HCT116 (cell line): ENCODE results near the gene CDH24. TPM values are rescaled to one million over a fixed set of nuclear protein-coding genes. Genes with fewer than 3 reads are reported as not detected.
A peak's percentile ranks its signal among the peaks of the same experiment; 100 is the strongest.

Source experiments
- ATAC-seq: fragments of 200-7000 bp; cut with Tn5 transposase; 2 replicates; pipeline ENCODE4 v1.9.1; 2020; ENCODE audit warnings: mild to moderate bottlenecking, moderate library complexity
- BruUV-seq: library from RNA; stranded (reverse); fragments of 400-500 nt; replicated peaks from 2 replicates; lab custom pipeline; 2021; lab: Mats Ljungman, UMichigan
- CTCF ChIA-PET: fragments of 300-600 bp; sonication (Branson Sonifier 250); formaldehyde crosslinking; loops from one replicate; lab custom pipeline; 2021; ENCODE audit warnings: antibody characterized with exemption; lab: Charles Lee
- POLR2A ChIA-PET: fragments of 300-600, 350-600 bp; sonication (Branson Sonifier 250); formaldehyde crosslinking; loops from one replicate; lab custom pipeline; 2021; ENCODE audit warnings: antibody characterized with exemption; lab: Charles Lee
- RAD21 ChIA-PET, 2 experiments: fragments of 300-600 bp; sonication (Branson Sonifier 250); formaldehyde crosslinking; loops; one replicate each; lab custom pipeline; 2023; ENCODE audit warnings: low total read pairs in 2 of 2; ENCODE audit not compliant: uncharacterized antibody in 2 of 2, unreplicated experiment in 2 of 2, low non-redundant PET in 1 of 2; lab: Charles Lee
- DNase-seq: peaks from one replicate; pipeline ENCODE4 v3.0.0-alpha.2; 2010; ENCODE audit warnings: low read depth, low spot score
- H2AFZ ChIP-seq: fragments of 200-600 bp; shearing (Covaris generic), sonication (generic); 2 replicates; pipeline ENCODE4 v1.6.1; 2017; ENCODE audit warnings: low read depth, mixed run types, mixed read lengths, antibody characterized with exemption, low read length; ENCODE audit not compliant: poor library complexity, severe bottlenecking
- H3K27ac ChIP-seq: 2 replicates; pipeline ENCODE4 v1.5.1; 2012; ENCODE audit warnings: low read depth, low read length
- H3K27me3 ChIP-seq: fragments of 200-600 bp; sonication (generic); 2 replicates; pipeline ENCODE4 v1.6.1; 2016; ENCODE audit warnings: mixed run types, low read length, mixed read lengths; ENCODE audit not compliant: insufficient read depth
- H3K36me3 ChIP-seq, 2 experiments: fragments of 200-500 bp in 1 of 2; fragments of 200-600 bp in 1 of 2; sonication (Bioruptor generic) in 1 of 2; sonication (generic) in 1 of 2; 2 replicates each; pipeline versions ENCODE4 v1.5.1 to v1.6.1; 2014 to 2016; ENCODE audit warnings: low read length in 2 of 2, inconsistent platforms in 1 of 2, mixed read lengths in 1 of 2, mixed run types in 1 of 2; ENCODE audit not compliant: insufficient read depth in 2 of 2, control insufficient read depth in 1 of 2
- H3K4me1 ChIP-seq, 2 experiments: fragments of 200-600 bp in 1 of 2; sonication (generic) in 1 of 2; 2 replicates each; pipeline versions ENCODE4 v1.5.1 to v1.6.1; 2012 to 2017; ENCODE audit warnings: low read length in 2 of 2, inconsistent platforms in 1 of 2, mild to moderate bottlenecking in 1 of 2, mixed read lengths in 1 of 2, mixed run types in 1 of 2, moderate library complexity in 1 of 2; ENCODE audit not compliant: insufficient read depth in 2 of 2, control insufficient read depth in 1 of 2
- H3K4me2 ChIP-seq: fragments of 200-600 bp; sonication (generic); 2 replicates; pipeline ENCODE4 v1.6.1; 2017; ENCODE audit warnings: mixed run types, low read length, mixed read lengths
- H3K4me3 ChIP-seq, 2 experiments: fragments of 200-600 bp in 1 of 2; sonication (generic) in 1 of 2; replicated peaks in 1 of 2; 2 replicates each; pipeline ENCODE4 v1.5.1; 2011 to 2016; ENCODE audit warnings: low read length in 2 of 2, control low read depth in 1 of 2, low read depth in 1 of 2, mild to moderate bottlenecking in 1 of 2, mixed read lengths in 1 of 2, mixed run types in 1 of 2
- H3K79me2 ChIP-seq: fragments of 200-600 bp; sonication (generic); 2 replicates; pipeline ENCODE4 v1.6.1; 2017; ENCODE audit warnings: mild to moderate bottlenecking, mixed run types, low read length, moderate library complexity, mixed read lengths; ENCODE audit not compliant: insufficient read depth
- H3K9ac ChIP-seq: fragments of 200-600 bp; sonication (generic); 2 replicates; pipeline ENCODE4 v1.6.1; 2016; ENCODE audit warnings: low read length, mixed read lengths
- H3K9me2 ChIP-seq: fragments of 200-600 bp; sonication (generic), shearing (Covaris generic); 2 replicates; pipeline ENCODE4 v1.6.1; 2017; ENCODE audit warnings: mixed run types, mild to moderate bottlenecking, moderate library complexity; ENCODE audit not compliant: insufficient read depth
- H3K9me3 ChIP-seq, 2 experiments: fragments of 200-500 bp in 1 of 2; fragments of 200-600 bp in 1 of 2; sonication (Bioruptor generic) in 1 of 2; sonication (generic) in 1 of 2; 2 replicates each; pipeline ENCODE4 v1.6.1; 2014 to 2017; ENCODE audit warnings: low read length in 2 of 2, mixed read lengths in 2 of 2, inconsistent platforms in 1 of 2, low read depth in 1 of 2, mild to moderate bottlenecking in 1 of 2, mixed run types in 1 of 2, moderate library complexity in 1 of 2; ENCODE audit not compliant: control insufficient read depth in 1 of 2, insufficient read depth in 1 of 2
- H4K20me1 ChIP-seq: fragments of 200-600 bp; sonication (generic), shearing (Covaris generic); 2 replicates; pipeline ENCODE4 v1.6.1; 2017; ENCODE audit warnings: mixed run types, mild to moderate bottlenecking, moderate library complexity; ENCODE audit not compliant: insufficient read depth
- CBX3 ChIP-seq: IDR thresholded peaks from 2 replicates; pipeline ENCODE4 v1.6.1; 2012; ENCODE audit warnings: low read depth
- CEBPB ChIP-seq: IDR thresholded peaks from 2 replicates; pipeline ENCODE4 v1.6.1; 2012; ENCODE audit warnings: low read depth
- CTCF ChIP-seq, 3 experiments: fragments of 200-600 bp in 1 of 3; sonication (generic) in 1 of 3; IDR thresholded peaks in 2 of 3; conservative IDR thresholded peaks in 1 of 3; 2 replicates each; pipeline ENCODE4 v1.5.1; 2012 to 2017; ENCODE audit warnings: low read depth in 2 of 3, low read length in 2 of 3, antibody characterized with exemption in 1 of 3, borderline replicate concordance in 1 of 3, control low read depth in 1 of 3, mild to moderate bottlenecking in 1 of 3, mixed read lengths in 1 of 3, mixed run types in 1 of 3, moderate library complexity in 1 of 3; ENCODE audit not compliant: insufficient read depth in 1 of 3
- ELF1 ChIP-seq: IDR thresholded peaks from 2 replicates; pipeline ENCODE4 v1.6.1; 2012; ENCODE audit warnings: low read depth, borderline replicate concordance
- EZH2 ChIP-seq: fragments of 200-600 bp; sonication (generic); IDR thresholded peaks from 2 replicates; pipeline ENCODE4 v1.6.1; 2017; ENCODE audit warnings: antibody characterized with exemption, mixed run types
- FOSL1 ChIP-seq: IDR thresholded peaks from 2 replicates; pipeline ENCODE4 v1.6.1; 2012; ENCODE audit warnings: low read depth
- POLR2A ChIP-seq: IDR thresholded peaks from 2 replicates; pipeline ENCODE4 v1.7.0; 2011; ENCODE audit warnings: borderline replicate concordance; ENCODE audit not compliant: insufficient read depth, insufficient read length; ENCODE audit errors: extremely low read depth
- POLR2AphosphoS5 ChIP-seq: IDR thresholded peaks from 2 replicates; pipeline ENCODE4 v1.6.1; 2011; ENCODE audit warnings: mild to moderate bottlenecking, low read depth, low read length, moderate library complexity
- RAD21 ChIP-seq: IDR thresholded peaks from 2 replicates; pipeline ENCODE4 v1.6.1; 2012; ENCODE audit warnings: low read depth, mild to moderate bottlenecking
- SIN3A ChIP-seq: IDR thresholded peaks from 2 replicates; pipeline ENCODE4 v1.6.1; 2012; ENCODE audit warnings: low read depth
- SP1 ChIP-seq: IDR thresholded peaks from 2 replicates; pipeline ENCODE4 v1.6.1; 2012; ENCODE audit warnings: low read depth
- YY1 ChIP-seq: IDR thresholded peaks from 2 replicates; pipeline ENCODE4 v1.6.1; 2011; ENCODE audit warnings: low read length, low read depth, moderate library complexity, mild to moderate bottlenecking; ENCODE audit not compliant: insufficient replicate concordance; ENCODE audit errors: extremely low read depth
- ZBTB33 ChIP-seq: IDR thresholded peaks from 2 replicates; pipeline ENCODE4 v1.6.1; 2011; ENCODE audit warnings: mild to moderate bottlenecking, low read length, moderate library complexity; ENCODE audit not compliant: insufficient replicate concordance; ENCODE audit errors: extremely low read depth
- ZFX ChIP-seq: fragments of 450-650 bp; IDR thresholded peaks from 2 replicates; pipeline ENCODE4 v1.6.1; 2017
- intact Hi-C: fragments of 100-400 bp; cut with micrococcal nuclease; formaldehyde crosslinking; loops from 2 replicates; pipeline ENCODE4 v1.10.0; 2022
- total RNA-seq: library from RNA; stranded (reverse); gene quantifications from one replicate; pipeline ENCODE4 v1.2.1, GENCODE V29; 2021; ENCODE audit not compliant: unreplicated experiment

CDH24 gene
- total RNA-seq, 1 experiment from 2014 or later: 19.3 TPM

- H3K9me2 ChIP-seq: no peaks in the 10 kb centered on the region
- CTCF ChIA-PET: interaction anchor here (0.8 to 1.4 kb wide), 3 partner anchors 24 to 48 kb away, joined by 3 to 4 read pairs (median 4); no protein-coding TSS in a partner anchor
- peaks cover 47% of the 10 kb centered on the region for H3K79me2 ChIP-seq
- H3K4me1 ChIP-seq: peaks cover 10 to 18% of the 10 kb centered on the region in 2 experiments; a peak in 3 of 4 replicates
- H3K4me2 ChIP-seq: peak overlapping the region; percentile 51
- peaks cover 22 to 35% of the 10 kb centered on the region in 2 experiments for H3K36me3 ChIP-seq
- peak overlapping the region; percentile 84 to 98 for H3K4me3 ChIP-seq
- TSS peak; percentile 78 for BruUV-seq
- TF ChIP-seq RAD21 (no peak), POLR2AphosphoS5 (no peak), ZBTB33 (no peak), CEBPB (no peak), FOSL1 (no peak)
- POLR2A ChIA-PET: interaction anchor here (1.2 kb wide), 1 partner anchor 27 kb away, joined by 4 read pairs; no protein-coding TSS in a partner anchor
- no peak overlapping the region for H2AFZ ChIP-seq
- no peaks in the 10 kb centered on the region for H3K27me3 ChIP-seq
- no peaks in the 10 kb centered on the region for H3K9me3 ChIP-seq
- DNase-seq (no peak), ATAC-seq (peak; percentile 1; the same call in 1 of the 2 replicates)
- RAD21 ChIA-PET: no interaction called here
- no peaks in the 10 kb centered on the region for H4K20me1 ChIP-seq
- H3K9ac ChIP-seq: peak overlapping the region; percentile 96
- peak overlapping the region; percentile 84 for H3K27ac ChIP-seq
- intact Hi-C loops: no loop called here
Observed at GRCh38 chr14:23033801-23034497, 23.4 kb downstream of the CDH24 start.

GRCh38 chr14:23033251-23033727 lies 24.0 kb downstream of the CDH24 start:
- H3K27me3 ChIP-seq: no peaks in the 10 kb centered on the region
- peak overlapping the region; percentile 84 to 98 for H3K4me3 ChIP-seq
- ChIA-PET POLR2A (no interaction called here), RAD21 (no interaction called here), CTCF (no interaction called here)
- no peaks in the 10 kb centered on the region for H3K9me3 ChIP-seq
- DNase-seq (no peak), ATAC-seq (no peak)
- H3K9ac ChIP-seq: peak overlapping the region; percentile 96; the same call in 1 of the 2 replicates
- H4K20me1 ChIP-seq: no peaks in the 10 kb centered on the region
- intact Hi-C loops: no loop called here
- H3K4me2 ChIP-seq: peak overlapping the region; percentile 51
- H3K4me1 ChIP-seq: peaks cover 10 to 18% of the 10 kb centered on the region in 2 experiments; a peak in 3 of 4 replicates
- H3K36me3 ChIP-seq: peaks cover 26 to 40% of the 10 kb centered on the region in 2 experiments
- peaks cover 53% of the 10 kb centered on the region for H3K79me2 ChIP-seq
- H3K9me2 ChIP-seq: no peaks in the 10 kb centered on the region
- no peak overlapping the region for H2AFZ ChIP-seq
- H3K27ac ChIP-seq: peak overlapping the region; percentile 4; the same call in 1 of the 2 replicates
- BruUV-seq: no TSS peak
- TF ChIP-seq CBX3: no peak
- no peak for TF ChIP-seq POLR2AphosphoS5
- no peak for TF ChIP-seq CEBPB
- no peak for TF ChIP-seq SP1
- no peak for TF ChIP-seq ELF1
- no peak for TF ChIP-seq CTCF (IDR thresholded peaks at IDR 0.05 in 2 of 3, conservative IDR thresholded peaks at IDR 0.05 in 1 of 3; ENCODE audit: borderline replicate concordance in 1 of 3, insufficient read depth in 1 of 3, low read depth in 2 of 3, low read length in 2 of 3)
- TF ChIP-seq ZFX: no peak
- TF ChIP-seq POLR2A: no peak
- no peak for TF ChIP-seq EZH2
- no peak for TF ChIP-seq FOSL1
- TF ChIP-seq RAD21: no peak
- TF ChIP-seq SIN3A: no peak
- no peak for TF ChIP-seq YY1
